RCC 7860 (cell line): ENCODE results near the gene FHOD1.

ENCODE experiments used
- DNase-seq: peaks from one replicate; pipeline ENCODE4 v3.0.0-alpha.2; 2015; ENCODE audit warnings: low spot score
- FAIRE-seq: peaks from 2 replicates; lab custom pipeline; 2012; peaks lifted over from hg19 to GRCh38; lab: Jason Lieb, UNC

Gene FHOD1

GRCh38 chr16:67236563-67237395 is 10.5 kb downstream of the FHOD1 start:
- FAIRE-seq: no peak
- DNase-seq: peak; percentile 17

GRCh38 chr16:67235816-67236562 is 11.3 kb downstream of the FHOD1 start:
- FAIRE-seq (no peak), DNase-seq (no peak)

- FAIRE-seq: no peak
- no peak for DNase-seq
Measured at GRCh38 chr16:67234180-67234597, 13.1 kb downstream of the FHOD1 start.

- FAIRE-seq (no peak), DNase-seq (no peak)
Measured at GRCh38 chr16:67233596-67233995, 13.7 kb downstream of the FHOD1 start.

GRCh38 chr16:67230809-67231660 is 16.2 kb downstream of the FHOD1 start:
- no peak for DNase-seq
- FAIRE-seq: no peak

- DNase-seq (no peak), FAIRE-seq (no peak)
Measured at GRCh38 chr16:67229906-67230808, 17.1 kb downstream of the FHOD1 start.

- FAIRE-seq: no peak
- no peak for DNase-seq
Measured at GRCh38 chr16:67228905-67229304, 18.4 kb downstream of the FHOD1 start.

- no peak for DNase-seq
- no peak for FAIRE-seq
Measured at GRCh38 chr16:67228034-67228785, 19.1 kb downstream of the FHOD1 start.

GRCh38 chr16:67227567-67227921 is 19.7 kb downstream of the FHOD1 start:
- FAIRE-seq: no peak
- no peak for DNase-seq

- DNase-seq (peak; percentile 95), FAIRE-seq (peak; percentile 87)
Measured at GRCh38 chr16:67226804-67227566, 20.3 kb downstream of the FHOD1 start, which contains the start of gene TMEM208. TMEM208 (plus strand) TSS chr16:67227130; CDS start chr16:67227219, 89 bp downstream.

- no peak for DNase-seq
- no peak for FAIRE-seq
Measured at GRCh38 chr16:67226295-67226803, 20.9 kb downstream of the FHOD1 start.

- no peak for DNase-seq
- FAIRE-seq: no peak
Measured at GRCh38 chr16:67223992-67224391, 23.3 kb downstream of the FHOD1 start.

- DNase-seq (no peak), FAIRE-seq (no peak)
Measured at GRCh38 chr16:67216612-67217490, 30.4 kb downstream of the FHOD1 start.

GRCh38 chr16:67215706-67216105 is 31.6 kb downstream of the FHOD1 start:
- DNase-seq: no peak
- no peak for FAIRE-seq

- DNase-seq (no peak), FAIRE-seq (no peak)
Measured at GRCh38 chr16:67213197-67214019, 33.9 kb downstream of the FHOD1 start.

- no peak for FAIRE-seq
- DNase-seq: peak; percentile 35
Measured at GRCh38 chr16:67212766-67213165, 34.5 kb downstream of the FHOD1 start.

- no peak for FAIRE-seq
- DNase-seq: no peak
Measured at GRCh38 chr16:67211674-67212073, 35.6 kb downstream of the FHOD1 start.
